Neural progenitor cell (in vitro differentiated cells): Measurements from ENCODE around the gene PPARG. TPM values are rescaled to one million over a fixed set of nuclear protein-coding genes. Genes with fewer than 3 reads are reported as not detected.

Experiments used
- DNase-seq: peaks from one replicate; pipeline ENCODE4 v3.0.0-alpha.2; 2016; ENCODE audit warnings: low spot score
- H2AFZ ChIP-seq: fragments of 200-600 bp; sonication (generic); replicated peaks from 2 replicates; pipeline ENCODE4 v1.6.1; 2016; ENCODE audit warnings: antibody characterized with exemption
- H3F3A ChIP-seq: fragments of 200-600 bp; sonication (generic); 2 replicates; pipeline ENCODE4 v1.6.1; 2016; ENCODE audit warnings: antibody characterized with exemption, low read depth
- H3K27ac ChIP-seq: fragments of 200-600 bp; sonication (generic); 2 replicates; pipeline ENCODE4 v1.5.1; 2016; ENCODE audit warnings: mild to moderate bottlenecking
- H3K27me3 ChIP-seq: fragments of 200-600 bp; sonication (generic); 2 replicates; pipeline ENCODE4 v1.6.1; 2016; ENCODE audit warnings: mild to moderate bottlenecking, moderate library complexity
- H3K36me3 ChIP-seq: fragments of 200-600 bp; sonication (generic); 2 replicates; pipeline ENCODE4 v1.5.1; 2016
- H3K4me1 ChIP-seq: fragments of 200-600 bp; sonication (generic); 2 replicates; pipeline ENCODE4 v1.6.1; 2016; ENCODE audit warnings: mixed run types
- H3K4me2 ChIP-seq: fragments of 200-600 bp; sonication (generic); 2 replicates; pipeline ENCODE4 v1.6.1; 2016
- H3K4me3 ChIP-seq: fragments of 200-600 bp; sonication (generic); 2 replicates; pipeline ENCODE4 v1.5.1; 2016
- H3K79me2 ChIP-seq: fragments of 200-600 bp; sonication (generic); 2 replicates; pipeline ENCODE4 v1.6.1; 2016; ENCODE audit warnings: low read depth
- H3K9ac ChIP-seq: fragments of 200-600 bp; sonication (generic); 2 replicates; pipeline ENCODE4 v1.6.1; 2016
- H3K9me3 ChIP-seq: fragments of 200-600 bp; sonication (generic); 2 replicates; pipeline ENCODE4 v1.5.1; 2016; ENCODE audit warnings: low read depth
- H4K20me1 ChIP-seq: fragments of 200-600 bp; sonication (generic); 2 replicates; pipeline ENCODE4 v1.6.1; 2016; ENCODE audit warnings: low read depth
- H3K27ac Mint-ChIP-seq: 3 replicates; pipeline ENCODE4 v1.8.0; 2021; ENCODE audit warnings: mixed read lengths
- H3K27me3 Mint-ChIP-seq: 2 replicates; pipeline ENCODE4 v1.8.0; 2022; ENCODE audit warnings: low read depth, mild to moderate bottlenecking, inconsistent platforms, moderate library complexity, mixed read lengths; ENCODE audit not compliant: insufficient read depth
- H3K36me3 Mint-ChIP-seq: 3 replicates; pipeline ENCODE4 v1.8.0; 2021; ENCODE audit warnings: mixed read lengths
- H3K4me1 Mint-ChIP-seq: 3 replicates; pipeline ENCODE4 v1.8.0; 2021; ENCODE audit warnings: mixed read lengths
- H3K4me3 Mint-ChIP-seq: 3 replicates; pipeline ENCODE4 v1.8.0; 2021; ENCODE audit warnings: mild to moderate bottlenecking, moderate library complexity, mixed read lengths
- H3K9me3 Mint-ChIP-seq: 3 replicates; pipeline ENCODE4 v1.8.0; 2020; ENCODE audit warnings: mixed read lengths
- CTCF ChIP-seq: fragments of 200-600 bp; sonication (generic); IDR thresholded peaks from 2 replicates; pipeline ENCODE4 v1.5.1; 2017; ENCODE audit warnings: antibody characterized with exemption, mild to moderate bottlenecking
- EZH2 ChIP-seq: fragments of 200-600 bp; sonication (generic); IDR thresholded peaks from 2 replicates; pipeline ENCODE4 v1.6.1; 2017; ENCODE audit warnings: antibody characterized with exemption, mild to moderate bottlenecking, moderate library complexity
- EZH2phosphoT487 ChIP-seq: fragments of 200-600 bp; sonication (generic); IDR thresholded peaks from 2 replicates; pipeline ENCODE4 v1.6.1; 2017; ENCODE audit warnings: antibody characterized with exemption
- total RNA-seq: library from RNA; depleted of rRNA; stranded (reverse); fragments of >200 nt; gene quantifications from 2 replicates; pipeline ENCODE4 v1.2.3, GENCODE V29; 2015; ENCODE audit warnings: low replicate concordance

Gene PPARG
- total RNA-seq, 1 donor from 2014 or later, result not detected

- no peak overlapping the region for H3K27ac Mint-ChIP-seq
- TF ChIP-seq EZH2, result no peak
- no peak for TF ChIP-seq EZH2phosphoT487
- no peak for TF ChIP-seq CTCF
- H3K4me3 Mint-ChIP-seq, result no peak overlapping the region
- Histone ChIP-seq H4K20me1 (no peaks in the 10 kb centered on the region), H3K9ac (no peak overlapping the region), H3F3A (no peaks in the 10 kb centered on the region), H3K4me2 (no peak overlapping the region), H3K4me1 (no peaks in the 10 kb centered on the region), H2AFZ (no peak overlapping the region), H3K27ac (no peak overlapping the region), H3K36me3 (no peaks in the 10 kb centered on the region), H3K9me3 (no peaks in the 10 kb centered on the region), H3K4me3 (no peak overlapping the region), H3K27me3 (peaks cover 22% of the 10 kb centered on the region), H3K79me2 (no peaks in the 10 kb centered on the region)
- no peaks in the 10 kb centered on the region for H3K27me3 Mint-ChIP-seq
- no peak for DNase-seq
- H3K4me1 Mint-ChIP-seq, result no peaks in the 10 kb centered on the region
- H3K9me3 Mint-ChIP-seq, result no peaks in the 10 kb centered on the region
- no peaks in the 10 kb centered on the region for H3K36me3 Mint-ChIP-seq
Observed at GRCh38 chr3:12308517-12308916, 19.6 kb downstream of the PPARG start.

GRCh38 chr3:12309716-12310115 lies 20.8 kb downstream of the PPARG start:
- no peak overlapping the region for H3K27ac Mint-ChIP-seq
- no peaks in the 10 kb centered on the region for H3K27me3 Mint-ChIP-seq
- Histone ChIP-seq H3K4me2 (no peak overlapping the region), H2AFZ (no peak overlapping the region), H3K27me3 (peaks cover 10% of the 10 kb centered on the region), H3K4me3 (no peak overlapping the region), H3K9me3 (no peaks in the 10 kb centered on the region), H3K9ac (no peak overlapping the region), H3K79me2 (no peaks in the 10 kb centered on the region), H4K20me1 (no peaks in the 10 kb centered on the region), H3K4me1 (no peaks in the 10 kb centered on the region), H3F3A (no peaks in the 10 kb centered on the region), H3K36me3 (no peaks in the 10 kb centered on the region), H3K27ac (no peak overlapping the region)
- no peaks in the 10 kb centered on the region for H3K4me1 Mint-ChIP-seq
- no peak for DNase-seq
- TF ChIP-seq EZH2, result no peak
- TF ChIP-seq EZH2phosphoT487, result no peak
- no peak for TF ChIP-seq CTCF
- no peaks in the 10 kb centered on the region for H3K36me3 Mint-ChIP-seq
- no peaks in the 10 kb centered on the region for H3K9me3 Mint-ChIP-seq
- H3K4me3 Mint-ChIP-seq, result no peak overlapping the region

- no peak overlapping the region for H2AFZ ChIP-seq
- Mint-ChIP-seq H3K27me3 (no peaks in the 10 kb centered on the region), H3K9me3 (no peaks in the 10 kb centered on the region), H3K36me3 (no peaks in the 10 kb centered on the region), H3K27ac (no peak overlapping the region), H3K4me1 (peaks cover 2% of the 10 kb centered on the region), H3K4me3 (no peak overlapping the region)
- no peaks in the 10 kb centered on the region for H4K20me1 ChIP-seq
- H3K79me2 ChIP-seq, result no peaks in the 10 kb centered on the region
- no peaks in the 10 kb centered on the region for H3K36me3 ChIP-seq
- no peak overlapping the region for H3K4me2 ChIP-seq
- TF ChIP-seq EZH2 (no peak), CTCF (no peak), EZH2phosphoT487 (no peak)
- no peak for DNase-seq
- no peak overlapping the region for H3K9ac ChIP-seq
- H3K27me3 ChIP-seq, result peaks cover 8% of the 10 kb centered on the region
- H3F3A ChIP-seq, result no peaks in the 10 kb centered on the region
- no peak overlapping the region for H3K27ac ChIP-seq
- peaks cover 3% of the 10 kb centered on the region for H3K4me1 ChIP-seq
- no peak overlapping the region for H3K4me3 ChIP-seq
- H3K9me3 ChIP-seq, result no peaks in the 10 kb centered on the region
Observed at GRCh38 chr3:12312010-12312409, 23.1 kb downstream of the PPARG start.
